ENCODE data around the gene PHACTR3. TPM values are rescaled to one million over a fixed set of nuclear protein-coding genes. Genes with fewer than 3 reads are reported as not detected.

Gene PHACTR3
- total RNA-seq, 1 donor from 2014 or later, result 1.4 TPM

DNA sequence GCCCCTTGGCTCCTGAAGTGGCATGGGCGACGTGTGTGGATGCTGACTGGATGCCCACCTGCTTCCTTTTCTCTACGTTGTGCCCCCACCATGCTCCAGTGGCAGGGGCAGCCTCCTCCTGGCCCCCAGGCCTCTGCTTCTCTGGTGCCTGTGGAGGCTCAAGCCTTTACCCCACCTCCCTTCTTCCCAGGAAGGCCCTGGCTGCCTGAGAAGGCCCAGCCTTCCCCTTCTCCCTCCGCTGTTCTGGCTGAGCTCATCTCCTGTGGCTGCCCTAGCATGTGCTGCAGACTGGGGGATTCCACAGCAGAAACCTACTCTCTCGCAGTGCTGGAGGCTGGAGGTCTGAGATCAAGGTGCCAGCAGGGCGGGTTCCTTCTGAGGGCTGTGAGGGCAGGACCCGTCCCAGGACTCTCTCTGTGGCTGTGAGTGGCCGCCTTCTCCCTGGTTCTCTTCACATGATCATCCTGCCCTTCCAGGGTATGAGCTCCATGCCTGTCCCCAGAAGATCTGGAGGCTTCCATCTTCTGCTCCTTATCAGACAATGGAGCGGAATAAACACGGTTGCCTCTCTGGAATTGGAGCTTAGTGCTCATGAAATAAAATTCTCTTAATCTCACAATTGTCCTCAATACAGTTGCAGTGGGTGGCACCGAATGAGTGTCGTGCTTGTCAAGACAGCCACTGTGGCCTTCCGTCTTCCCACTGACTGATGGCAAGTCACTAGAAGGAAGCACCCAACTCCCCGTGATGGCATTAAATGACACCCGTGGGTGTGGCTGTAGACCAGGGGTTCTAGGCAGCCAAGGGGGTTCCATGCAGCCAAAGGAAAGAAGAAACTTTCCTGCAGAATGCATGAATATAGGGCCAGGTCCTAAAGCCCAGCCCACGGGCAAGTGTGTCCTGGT is 25.1 kb downstream of the PHACTR3 start:
- H3K4me1 ChIP-seq, result no peaks in the 10 kb centered on the region

GRCh38 chr20:59630526-59630925 is 26.2 kb downstream of the PHACTR3 start:
- Histone ChIP-seq H3K4me2 (no peak overlapping the region), H3K4me3 (no peak overlapping the region), H3K27ac (no peak overlapping the region), H3K9me3 (ENCODE audit: low read depth) (no peaks in the 10 kb centered on the region), H2AFZ (replicated peaks) (no peak overlapping the region), H3K9ac (no peak overlapping the region), H4K20me1 (ENCODE audit: low read depth) (no peaks in the 10 kb centered on the region), H3K4me1 (no peaks in the 10 kb centered on the region), H3F3A (ENCODE audit: low read depth) (no peaks in the 10 kb centered on the region), H3K27me3 (no peaks in the 10 kb centered on the region), H3K79me2 (ENCODE audit: low read depth) (no peaks in the 10 kb centered on the region), H3K36me3 (no peaks in the 10 kb centered on the region)
- DNase-seq (ENCODE audit: low spot score), result no peak
- H3K36me3 Mint-ChIP-seq, result no peaks in the 10 kb centered on the region
- H3K27ac Mint-ChIP-seq, result no peak overlapping the region
- H3K4me1 Mint-ChIP-seq, result peaks cover under 1% of the 10 kb centered on the region
- H3K9me3 Mint-ChIP-seq, result peaks cover 4% of the 10 kb centered on the region
- TF ChIP-seq EZH2phosphoT487 (IDR thresholded peaks at IDR 0.05) (no peak), EZH2 (IDR thresholded peaks at IDR 0.05) (no peak)
- TF ChIP-seq, protein P1, sequence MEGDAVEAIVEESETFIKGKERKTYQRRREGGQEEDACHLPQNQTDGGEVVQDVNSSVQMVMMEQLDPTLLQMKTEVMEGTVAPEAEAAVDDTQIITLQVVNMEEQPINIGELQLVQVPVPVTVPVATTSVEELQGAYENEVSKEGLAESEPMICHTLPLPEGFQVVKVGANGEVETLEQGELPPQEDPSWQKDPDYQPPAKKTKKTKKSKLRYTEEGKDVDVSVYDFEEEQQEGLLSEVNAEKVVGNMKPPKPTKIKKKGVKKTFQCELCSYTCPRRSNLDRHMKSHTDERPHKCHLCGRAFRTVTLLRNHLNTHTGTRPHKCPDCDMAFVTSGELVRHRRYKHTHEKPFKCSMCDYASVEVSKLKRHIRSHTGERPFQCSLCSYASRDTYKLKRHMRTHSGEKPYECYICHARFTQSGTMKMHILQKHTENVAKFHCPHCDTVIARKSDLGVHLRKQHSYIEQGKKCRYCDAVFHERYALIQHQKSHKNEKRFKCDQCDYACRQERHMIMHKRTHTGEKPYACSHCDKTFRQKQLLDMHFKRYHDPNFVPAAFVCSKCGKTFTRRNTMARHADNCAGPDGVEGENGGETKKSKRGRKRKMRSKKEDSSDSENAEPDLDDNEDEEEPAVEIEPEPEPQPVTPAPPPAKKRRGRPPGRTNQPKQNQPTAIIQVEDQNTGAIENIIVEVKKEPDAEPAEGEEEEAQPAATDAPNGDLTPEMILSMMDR (IDR thresholded peaks at IDR 0.05), result no peak
- no peak overlapping the region for H3K4me3 Mint-ChIP-seq
- H3K27me3 Mint-ChIP-seq (ENCODE audit: insufficient read depth, low read depth), result peaks cover 13% of the 10 kb centered on the region

More for the DNA sequence above, 25.1 kb downstream of the PHACTR3 start:
- Mint-ChIP-seq H3K36me3 (no peaks in the 10 kb centered on the region), H3K4me1 (no peaks in the 10 kb centered on the region), H3K4me3 (no peak overlapping the region), H3K9me3 (peaks cover 4% of the 10 kb centered on the region), H3K27ac (no peak overlapping the region), H3K27me3 (ENCODE audit: insufficient read depth, low read depth) (peaks cover 12% of the 10 kb centered on the region)
- no peaks in the 10 kb centered on the region for H3K36me3 ChIP-seq
- no peaks in the 10 kb centered on the region for H3F3A ChIP-seq (ENCODE audit: low read depth)
- TF ChIP-seq, protein P1 (IDR thresholded peaks at IDR 0.05), result no peak
- TF ChIP-seq EZH2 (IDR thresholded peaks at IDR 0.05) (no peak), EZH2phosphoT487 (IDR thresholded peaks at IDR 0.05) (no peak)
- H3K4me2 ChIP-seq, result no peak overlapping the region
- H3K9ac ChIP-seq, result no peak overlapping the region
- H3K79me2 ChIP-seq (ENCODE audit: low read depth), result no peaks in the 10 kb centered on the region
- H3K9me3 ChIP-seq (ENCODE audit: low read depth), result no peaks in the 10 kb centered on the region
- no peak overlapping the region for H3K4me3 ChIP-seq
- DNase-seq (ENCODE audit: low spot score), result no peak
- no peak overlapping the region for H3K27ac ChIP-seq
- no peaks in the 10 kb centered on the region for H3K27me3 ChIP-seq
- H4K20me1 ChIP-seq (ENCODE audit: low read depth), result no peaks in the 10 kb centered on the region
- no peak overlapping the region for H2AFZ ChIP-seq (replicated peaks)

- TF ChIP-seq EZH2phosphoT487 (IDR thresholded peaks at IDR 0.05) (no peak), EZH2 (IDR thresholded peaks at IDR 0.05) (no peak)
- TF ChIP-seq, protein P1 (IDR thresholded peaks at IDR 0.05), result no peak
- no peaks in the 10 kb centered on the region for H3K27me3 ChIP-seq
- H3K4me3 ChIP-seq, result no peak overlapping the region
- H3K36me3 ChIP-seq, result no peaks in the 10 kb centered on the region
- no peak overlapping the region for H3K4me2 ChIP-seq
- no peaks in the 10 kb centered on the region for H3K79me2 ChIP-seq (ENCODE audit: low read depth)
- no peak overlapping the region for H3K27ac ChIP-seq
- peaks cover 11% of the 10 kb centered on the region for H3K27me3 Mint-ChIP-seq (ENCODE audit: insufficient read depth, low read depth)
- H3F3A ChIP-seq (ENCODE audit: low read depth), result no peaks in the 10 kb centered on the region
- no peak overlapping the region for H3K27ac Mint-ChIP-seq
- H4K20me1 ChIP-seq (ENCODE audit: low read depth), result no peaks in the 10 kb centered on the region
- H3K36me3 Mint-ChIP-seq, result no peaks in the 10 kb centered on the region
- H3K9ac ChIP-seq, result no peak overlapping the region
- no peak overlapping the region for H3K4me3 Mint-ChIP-seq
- H3K4me1 Mint-ChIP-seq, result peaks cover 4% of the 10 kb centered on the region
- H3K4me1 ChIP-seq, result no peaks in the 10 kb centered on the region
- no peak for DNase-seq (ENCODE audit: low spot score)
- no peak overlapping the region for H2AFZ ChIP-seq (replicated peaks)
- H3K9me3 ChIP-seq (ENCODE audit: low read depth), result no peaks in the 10 kb centered on the region
- peaks cover 4% of the 10 kb centered on the region for H3K9me3 Mint-ChIP-seq
These were observed 27.6 kb downstream of the PHACTR3 start for GRCh38 chr20:59631751-59632540.

All from neural progenitor cell (in vitro differentiated cells).